K562 (cell line): ENCODE measurements around the gene ANKS1A. TPM values are rescaled to one million over a fixed set of nuclear protein-coding genes. Genes with fewer than 3 reads are reported as not detected.

Experiments
- ADNP ChIP-seq: fragments of 200-800 bp; sonication (Bioruptor generic); IDR thresholded peaks from 2 replicates; pipeline ENCODE4 v1.6.1; 2016; ENCODE audit warnings: missing genetic modification characterization, missing compliant biosample characterization
- AFF4 ChIP-seq: sonication (generic); formaldehyde crosslinking; IDR thresholded peaks from 2 replicates; pipeline ENCODE4 v1.8.0; 2023; ENCODE audit warnings: mild to moderate bottlenecking, missing genetic modification reagents
- CBX3 ChIP-seq, 2 experiments: IDR thresholded peaks; 1 replicate in 1 of 2; 2 replicates in 1 of 2; pipeline ENCODE4 v1.6.1; 2012; ENCODE audit warnings: inconsistent platforms in 2 of 2, low read length in 2 of 2, borderline replicate concordance in 1 of 2, control low read depth in 1 of 2
- DPF2 ChIP-seq: fragments of 450-650 bp; IDR thresholded peaks from 2 replicates; pipeline ENCODE4 v1.6.1; 2016
- ESRRA ChIP-seq: fragments of 450-650 bp; IDR thresholded peaks from 2 replicates; pipeline ENCODE4 v1.6.1; 2014; ENCODE audit warnings: low read depth, mild to moderate bottlenecking, moderate library complexity, borderline replicate concordance
- ETV6 ChIP-seq, 3 experiments: fragments of 150-350 bp in 1 of 3; sonication (generic) in 1 of 3; formaldehyde crosslinking in 1 of 3; IDR thresholded peaks; 2 replicates each; pipeline versions ENCODE4 v1.6.1 to v1.8.0; 2014 to 2022; ENCODE audit warnings: borderline replicate concordance in 2 of 3, low read depth in 2 of 3, antibody characterized with exemption in 1 of 3, low read length in 1 of 3, mild to moderate bottlenecking in 1 of 3, missing genetic modification reagents in 1 of 3
- FIP1L1 ChIP-seq: fragments of 200-400 bp; formaldehyde crosslinking; IDR thresholded peaks from 2 replicates; pipeline ENCODE4 v1.6.1; 2018; ENCODE audit warnings: mild to moderate bottlenecking, low read depth, low read length; ENCODE audit not compliant: poor library complexity, severe bottlenecking
- HSF4 ChIP-seq: fragments of 250-450 bp; sonication (Bioruptor Pico); IDR thresholded peaks from 2 replicates; pipeline ENCODE4 v2.1.2; 2022; ENCODE audit warnings: mild to moderate bottlenecking, moderate library complexity, borderline replicate concordance
- KDM1A ChIP-seq, 2 experiments: fragments of 450-650 bp; IDR thresholded peaks; 2 replicates each; pipeline ENCODE4 v1.6.1; 2016; ENCODE audit warnings: mild to moderate bottlenecking in 2 of 2
- MIER1 ChIP-seq: fragments of 450-650 bp; IDR thresholded peaks from 2 replicates; pipeline ENCODE4 v1.6.1; 2016; ENCODE audit warnings: antibody characterized with exemption, mild to moderate bottlenecking, low read depth
- NFIC ChIP-seq: fragments of 450-650 bp; IDR thresholded peaks from 2 replicates; pipeline ENCODE4 v1.6.1; 2017; ENCODE audit warnings: mild to moderate bottlenecking, inconsistent platforms
- PHB ChIP-seq: fragments of 250-450 bp; sonication (Bioruptor Pico); IDR thresholded peaks from 2 replicates; pipeline ENCODE4 v1.5.0; 2021
- SMAD1 ChIP-seq: fragments of 150-350 bp; IDR thresholded peaks from 2 replicates; pipeline ENCODE4 v1.6.1; 2014; ENCODE audit warnings: low read length, low read depth; ENCODE audit not compliant: partially characterized antibody
- SMARCC2 ChIP-seq: fragments of 450-650 bp; IDR thresholded peaks from 2 replicates; pipeline ENCODE4 v1.6.1; 2017; ENCODE audit warnings: antibody characterized with exemption, moderate library complexity, mild to moderate bottlenecking, low read depth
- TAF1 ChIP-seq: IDR thresholded peaks from 2 replicates; pipeline ENCODE4 v1.6.1; 2011; ENCODE audit warnings: mild to moderate bottlenecking, low read length, moderate library complexity; ENCODE audit not compliant: insufficient read depth, control insufficient read depth, severe bottlenecking; ENCODE audit errors: extremely low read depth
- YBX1 ChIP-seq: fragments of 450-650 bp; IDR thresholded peaks from 2 replicates; pipeline ENCODE4 v1.7.1; 2016; ENCODE audit warnings: mild to moderate bottlenecking
- ZNF263 ChIP-seq: sonication (generic); formaldehyde crosslinking; IDR thresholded peaks from 2 replicates; pipeline ENCODE4 v1.8.0; 2022; ENCODE audit warnings: mild to moderate bottlenecking, missing genetic modification reagents, borderline replicate concordance
- polyA plus RNA-seq, 8 experiments: library from polyadenylated mRNA; depleted of rRNA in 4 of 8; stranded (reverse) in 5 of 8; unstranded in 3 of 8; fragments of >200 nt; fragmentation: Nextera tagmentation in 2 of 8; fragmentation: Illumina TruSeq in 1 of 8; extraction: Ambion mirVana in 2 of 8; extraction: Trizol in 1 of 8; gene quantifications; 2 replicates each; pipeline versions ENCODE4 v1.2.1 to v1.2.3, GENCODE V29; 2011 to 2014; ENCODE audit warnings: inconsistent platforms in 1 of 8, missing spikeins in 1 of 8
- total RNA-seq, 7 experiments: library from RNA; depleted of rRNA in 6 of 7; stranded (reverse); fragments of >200 nt in 6 of 7; fragmentation: Illumina TruSeq in 2 of 7; extraction: Trizol in 2 of 7; gene quantifications; 2 replicates each; pipeline versions ENCODE4 v1.2.1 to v1.2.3, GENCODE V29; 2011 to 2021; ENCODE audit warnings: low replicate concordance in 1 of 7
- TF ChIP-seq, protein P1 (sequence below): fragments of 250-450 bp; sonication (Bioruptor Pico); IDR thresholded peaks from 2 replicates; pipeline ENCODE4 v1.4.0; 2020; ENCODE audit warnings: borderline replicate concordance
- TF ChIP-seq, protein P2 (sequence below): fragments of 450-650 bp; IDR thresholded peaks from 2 replicates; pipeline ENCODE4 v1.6.1; 2017; ENCODE audit warnings: antibody characterized with exemption, mild to moderate bottlenecking

Gene ANKS1A
- total and polyA plus RNA-seq, 9 of the 15 experiments (the other 6 are each of a cell fraction or from before 2014, with no cell fraction given): 1.1 to 13.8 (median 5.3) TPM

GRCh38 chr6:34922177-34922663 is 33.2 kb downstream of the ANKS1A start (continued):
- TF ChIP-seq, protein P1, sequence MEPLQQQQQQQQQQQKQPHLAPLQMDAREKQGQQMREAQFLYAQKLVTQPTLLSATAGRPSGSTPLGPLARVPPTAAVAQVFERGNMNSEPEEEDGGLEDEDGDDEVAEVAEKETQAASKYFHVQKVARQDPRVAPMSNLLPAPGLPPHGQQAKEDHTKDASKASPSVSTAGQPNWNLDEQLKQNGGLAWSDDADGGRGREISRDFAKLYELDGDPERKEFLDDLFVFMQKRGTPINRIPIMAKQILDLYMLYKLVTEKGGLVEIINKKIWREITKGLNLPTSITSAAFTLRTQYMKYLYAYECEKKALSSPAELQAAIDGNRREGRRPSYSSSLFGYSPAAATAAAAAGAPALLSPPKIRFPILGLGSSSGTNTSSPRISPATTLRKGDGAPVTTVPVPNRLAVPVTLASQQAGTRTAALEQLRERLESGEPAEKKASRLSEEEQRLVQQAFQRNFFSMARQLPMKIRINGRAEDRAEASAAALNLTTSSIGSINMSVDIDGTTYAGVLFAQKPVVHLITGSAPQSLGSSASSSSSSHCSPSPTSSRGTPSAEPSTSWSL (CRISPR knock-in tag): no peak
- TF ChIP-seq ADNP (tag) (peak; percentile 91), HSF4 (CRISPR knock-in tag) (no peak), MIER1 (no peak), YBX1 (no peak), FIP1L1 (no peak), ETV6 (IDR thresholded peaks at IDR 0.05; ENCODE audit: borderline replicate concordance in 1 of 2, low read depth in 2 of 2, low read length in 1 of 2) (no peak), ETV6 (CRISPR knock-in tag; IDR thresholded peaks at IDR 0.05; ENCODE audit: borderline replicate concordance) (no peak), PHB (no peak), AFF4 (CRISPR knock-in tag) (no peak), ESRRA (peak; percentile 38; the same call in 1 of the 2 replicates), TAF1 (no peak), KDM1A (IDR thresholded peaks at IDR 0.05) (peak; percentile 79 to 86), CBX3 (IDR thresholded peaks at IDR 0.05; ENCODE audit: borderline replicate concordance in 1 of 2, low read length in 2 of 2) (peak in 1 of 2 experiments; percentile 57; a peak in 1 of 3 replicates), DPF2 (0 out of 2 replicates have a peak, but pooled peaks have one; percentile 25), ZNF263 (CRISPR knock-in tag) (no peak), SMARCC2 (no peak), SMAD1 (no peak), NFIC (no peak)
- TF ChIP-seq, protein P2, sequence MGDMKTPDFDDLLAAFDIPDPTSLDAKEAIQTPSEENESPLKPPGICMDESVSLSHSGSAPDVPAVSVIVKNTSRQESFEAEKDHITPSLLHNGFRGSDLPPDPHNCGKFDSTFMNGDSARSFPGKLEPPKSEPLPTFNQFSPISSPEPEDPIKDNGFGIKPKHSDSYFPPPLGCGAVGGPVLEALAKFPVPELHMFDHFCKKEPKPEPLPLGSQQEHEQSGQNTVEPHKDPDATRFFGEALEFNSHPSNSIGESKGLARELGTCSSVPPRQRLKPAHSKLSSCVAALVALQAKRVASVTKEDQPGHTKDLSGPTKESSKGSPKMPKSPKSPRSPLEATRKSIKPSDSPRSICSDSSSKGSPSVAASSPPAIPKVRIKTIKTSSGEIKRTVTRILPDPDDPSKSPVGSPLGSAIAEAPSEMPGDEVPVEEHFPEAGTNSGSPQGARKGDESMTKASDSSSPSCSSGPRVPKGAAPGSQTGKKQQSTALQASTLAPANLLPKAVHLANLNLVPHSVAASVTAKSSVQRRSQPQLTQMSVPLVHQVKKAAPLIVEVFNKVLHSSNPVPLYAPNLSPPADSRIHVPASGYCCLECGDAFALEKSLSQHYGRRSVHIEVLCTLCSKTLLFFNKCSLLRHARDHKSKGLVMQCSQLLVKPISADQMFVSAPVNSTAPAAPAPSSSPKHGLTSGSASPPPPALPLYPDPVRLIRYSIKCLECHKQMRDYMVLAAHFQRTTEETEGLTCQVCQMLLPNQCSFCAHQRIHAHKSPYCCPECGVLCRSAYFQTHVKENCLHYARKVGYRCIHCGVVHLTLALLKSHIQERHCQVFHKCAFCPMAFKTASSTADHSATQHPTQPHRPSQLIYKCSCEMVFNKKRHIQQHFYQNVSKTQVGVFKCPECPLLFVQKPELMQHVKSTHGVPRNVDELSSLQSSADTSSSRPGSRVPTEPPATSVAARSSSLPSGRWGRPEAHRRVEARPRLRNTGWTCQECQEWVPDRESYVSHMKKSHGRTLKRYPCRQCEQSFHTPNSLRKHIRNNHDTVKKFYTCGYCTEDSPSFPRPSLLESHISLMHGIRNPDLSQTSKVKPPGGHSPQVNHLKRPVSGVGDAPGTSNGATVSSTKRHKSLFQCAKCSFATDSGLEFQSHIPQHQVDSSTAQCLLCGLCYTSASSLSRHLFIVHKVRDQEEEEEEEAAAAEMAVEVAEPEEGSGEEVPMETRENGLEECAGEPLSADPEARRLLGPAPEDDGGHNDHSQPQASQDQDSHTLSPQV: no peak
